GM23338 (cell line): Measurements from ENCODE around the gene SNW1. TPM values are rescaled to one million over a fixed set of nuclear protein-coding genes. Genes with fewer than 3 reads are reported as not detected.

ENCODE experiments used
- ATAC-seq: fragments of 200-7000 bp; cut with Tn5 transposase; 3 replicates; pipeline ENCODE4 v1.9.1; 2020
- DNase-seq: peaks from one replicate; pipeline ENCODE4 v3.0.0-alpha.2; 2015; ENCODE audit warnings: low spot score
- H2AFZ ChIP-seq: fragments of 200-600 bp; sonication (generic); 2 replicates; pipeline ENCODE4 v1.8.0; 2016; ENCODE audit warnings: antibody characterized with exemption, mild to moderate bottlenecking, moderate library complexity
- H3F3A ChIP-seq: fragments of 200-600 bp; sonication (generic); replicated peaks from 2 replicates; pipeline ENCODE4 v1.8.0; 2017; ENCODE audit warnings: antibody characterized with exemption, mixed run types, low read depth
- H3K27ac ChIP-seq: fragments of 200-600 bp; sonication (generic); 2 replicates; pipeline ENCODE4 v1.6.1; 2016; ENCODE audit warnings: low read depth
- H3K27me3 ChIP-seq: fragments of 200-600 bp; sonication (generic); 2 replicates; pipeline ENCODE4 v1.8.0; 2016; ENCODE audit warnings: mild to moderate bottlenecking, mixed run types, moderate library complexity; ENCODE audit not compliant: insufficient read depth
- H3K36me3 ChIP-seq: fragments of 200-600 bp; sonication (generic); 2 replicates; pipeline ENCODE4 v1.8.0; 2016; ENCODE audit warnings: mild to moderate bottlenecking; ENCODE audit not compliant: insufficient read depth
- H3K4me1 ChIP-seq: fragments of 200-600 bp; sonication (generic); 2 replicates; pipeline ENCODE4 v1.8.0; 2016; ENCODE audit warnings: mild to moderate bottlenecking, moderate library complexity; ENCODE audit not compliant: insufficient read depth
- H3K4me2 ChIP-seq: fragments of 200-600 bp; sonication (generic); 2 replicates; pipeline ENCODE4 v1.7.1; 2017; ENCODE audit warnings: mixed run types
- H3K4me3 ChIP-seq: fragments of 200-600 bp; sonication (generic); 2 replicates; pipeline ENCODE4 v1.6.1; 2016; ENCODE audit warnings: mixed run types
- H3K79me2 ChIP-seq: fragments of 200-600 bp; sonication (generic); replicated peaks from 2 replicates; pipeline ENCODE4 v1.8.0; 2017; ENCODE audit warnings: mild to moderate bottlenecking; ENCODE audit not compliant: insufficient read depth
- H3K9me2 ChIP-seq: fragments of 200-600 bp; sonication (generic); 2 replicates; pipeline ENCODE4 v1.8.0; 2017; ENCODE audit not compliant: insufficient read depth
- H4K20me1 ChIP-seq: fragments of 200-600 bp; sonication (generic); replicated peaks from 2 replicates; pipeline ENCODE4 v1.8.0; 2017; ENCODE audit warnings: mild to moderate bottlenecking; ENCODE audit not compliant: insufficient read depth
- H3K27ac Mint-ChIP-seq: 2 replicates; pipeline ENCODE4 v1.8.0; 2020; ENCODE audit warnings: inconsistent platforms, mild to moderate bottlenecking, moderate library complexity, mixed read lengths
- H3K27me3 Mint-ChIP-seq: 3 replicates; pipeline ENCODE4 v1.8.0; 2022; ENCODE audit warnings: low read depth, mild to moderate bottlenecking, moderate library complexity, mixed read lengths, inconsistent platforms; ENCODE audit not compliant: insufficient read depth, poor library complexity
- H3K36me3 Mint-ChIP-seq: 3 replicates; pipeline ENCODE4 v1.8.0; 2021; ENCODE audit warnings: low read depth, mild to moderate bottlenecking, inconsistent platforms, moderate library complexity, mixed read lengths
- H3K4me1 Mint-ChIP-seq: 3 replicates; pipeline ENCODE4 v1.8.0; 2020; ENCODE audit warnings: mild to moderate bottlenecking, inconsistent platforms, mixed read lengths
- H3K4me3 Mint-ChIP-seq: 3 replicates; pipeline ENCODE4 v1.8.0; 2021; ENCODE audit warnings: moderate library complexity, mild to moderate bottlenecking, inconsistent platforms, mixed read lengths
- H3K9me3 Mint-ChIP-seq: 3 replicates; pipeline ENCODE4 v1.8.0; 2020; ENCODE audit warnings: moderate library complexity, mild to moderate bottlenecking, inconsistent platforms, mixed read lengths
- CREB1 ChIP-seq: fragments of 250-450 bp; sonication (Bioruptor Pico); IDR thresholded peaks from 2 replicates; pipeline ENCODE4 v1.5.0; 2020; ENCODE audit warnings: low read depth, mild to moderate bottlenecking, moderate library complexity
- EZH2 ChIP-seq: fragments of 200-600 bp; sonication (generic); IDR thresholded peaks from one replicate; pipeline ENCODE4 v1.8.0; 2017; ENCODE audit warnings: antibody characterized with exemption, mild to moderate bottlenecking, low read depth; ENCODE audit not compliant: unreplicated experiment
- EZH2phosphoT487 ChIP-seq: fragments of 200-600 bp; sonication (generic); IDR thresholded peaks from one replicate; pipeline ENCODE4 v1.8.1; 2018; ENCODE audit warnings: antibody characterized with exemption; ENCODE audit not compliant: unreplicated experiment
- JUNB ChIP-seq: IDR thresholded peaks from one replicate; pipeline ENCODE4 v1.6.1; 2016; ENCODE audit warnings: antibody characterized with exemption; ENCODE audit not compliant: unreplicated experiment
- STAT1 ChIP-seq: IDR thresholded peaks from one replicate; pipeline ENCODE4 v1.6.1; 2016; ENCODE audit warnings: antibody characterized with exemption; ENCODE audit not compliant: unreplicated experiment
- ZNF114 ChIP-seq: fragments of 250-450 bp; sonication (Bioruptor Pico); IDR thresholded peaks from 2 replicates; pipeline ENCODE4 v1.5.0; 2020; ENCODE audit warnings: mild to moderate bottlenecking, moderate library complexity
- ZNF331 ChIP-seq: fragments of 250-450 bp; sonication (Bioruptor Pico); IDR thresholded peaks from 2 replicates; pipeline ENCODE4 v1.5.0; 2020; ENCODE audit warnings: low read depth, mild to moderate bottlenecking, moderate library complexity
- polyA plus RNA-seq: library from polyadenylated mRNA; unstranded; fragments of >200 nt; fragmentation: Nextera tagmentation; extraction: Ambion mirVana; gene quantifications from 2 replicates; pipeline ENCODE4 v1.2.1, GENCODE V29; 2016
- total RNA-seq: library from RNA; depleted of rRNA; stranded (reverse); fragments of >200 nt; shearing (Covaris generic); gene quantifications from 2 replicates; pipeline ENCODE4 v1.2.3, GENCODE V29; 2014
- TF ChIP-seq, protein P1 (sequence below), 2 experiments: fragments of 200-600 bp in 1 of 2; sonication (generic) in 1 of 2; conservative IDR thresholded peaks; 2 replicates each; pipeline versions ENCODE4 v1.5.1 to v1.6.1; 2016 to 2017; ENCODE audit warnings: antibody characterized with exemption in 2 of 2, low read depth in 2 of 2, mild to moderate bottlenecking in 2 of 2, moderate library complexity in 1 of 2

Gene SNW1
- total and polyA plus RNA-seq, 2 experiments from 2014 or later, result 60.5 to 129 TPM

DNA sequence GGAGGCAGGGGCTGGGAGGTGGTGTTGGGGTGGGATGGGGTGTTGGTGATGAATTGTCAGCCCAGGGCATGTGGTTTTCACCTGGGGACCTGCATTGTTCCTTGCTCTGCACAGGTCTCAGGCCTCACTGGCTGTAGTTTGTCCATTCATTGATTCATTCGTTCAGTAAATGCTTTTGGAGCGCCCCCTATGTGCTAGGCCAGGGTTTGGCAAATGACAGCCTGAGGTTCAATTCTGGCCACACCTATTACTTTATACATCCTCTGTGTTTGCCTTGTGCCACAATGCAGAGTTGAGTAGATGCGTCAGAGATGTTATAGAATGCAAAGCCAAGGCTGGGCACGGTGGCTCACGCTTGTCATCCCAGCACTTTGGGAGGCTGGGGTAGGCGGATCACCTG, 43.6 kb upstream of the SNW1 start:
- no peak overlapping the region for H3K4me3 Mint-ChIP-seq
- H4K20me1 ChIP-seq, result no peaks in the 10 kb centered on the region
- H3K36me3 ChIP-seq, result no peaks in the 10 kb centered on the region
- no peak overlapping the region; the same call in 1 of the 2 replicates for H3K27ac Mint-ChIP-seq
- no peak overlapping the region for H3K27ac ChIP-seq
- no peaks in the 10 kb centered on the region for H3K9me2 ChIP-seq
- TF ChIP-seq EZH2phosphoT487, result no peak
- TF ChIP-seq, protein P1, sequence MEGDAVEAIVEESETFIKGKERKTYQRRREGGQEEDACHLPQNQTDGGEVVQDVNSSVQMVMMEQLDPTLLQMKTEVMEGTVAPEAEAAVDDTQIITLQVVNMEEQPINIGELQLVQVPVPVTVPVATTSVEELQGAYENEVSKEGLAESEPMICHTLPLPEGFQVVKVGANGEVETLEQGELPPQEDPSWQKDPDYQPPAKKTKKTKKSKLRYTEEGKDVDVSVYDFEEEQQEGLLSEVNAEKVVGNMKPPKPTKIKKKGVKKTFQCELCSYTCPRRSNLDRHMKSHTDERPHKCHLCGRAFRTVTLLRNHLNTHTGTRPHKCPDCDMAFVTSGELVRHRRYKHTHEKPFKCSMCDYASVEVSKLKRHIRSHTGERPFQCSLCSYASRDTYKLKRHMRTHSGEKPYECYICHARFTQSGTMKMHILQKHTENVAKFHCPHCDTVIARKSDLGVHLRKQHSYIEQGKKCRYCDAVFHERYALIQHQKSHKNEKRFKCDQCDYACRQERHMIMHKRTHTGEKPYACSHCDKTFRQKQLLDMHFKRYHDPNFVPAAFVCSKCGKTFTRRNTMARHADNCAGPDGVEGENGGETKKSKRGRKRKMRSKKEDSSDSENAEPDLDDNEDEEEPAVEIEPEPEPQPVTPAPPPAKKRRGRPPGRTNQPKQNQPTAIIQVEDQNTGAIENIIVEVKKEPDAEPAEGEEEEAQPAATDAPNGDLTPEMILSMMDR (conservative IDR thresholded peaks at IDR 0.05; ENCODE audit: low read depth in 2 of 2), result peak; percentile 79 to 82
- TF ChIP-seq JUNB, result no peak
- H3K36me3 Mint-ChIP-seq, result no peaks in the 10 kb centered on the region
- H3F3A ChIP-seq, result 0 out of 2 replicates have a peak, but pooled peaks cover 6% of the 10 kb centered on the region
- H3K79me2 ChIP-seq, result peaks cover 2% of the 10 kb centered on the region; the same call in 1 of the 2 replicates
- peak overlapping the region; percentile 49; the same call in 1 of the 2 replicates for H3K4me2 ChIP-seq
- H3K9me3 Mint-ChIP-seq, result no peaks in the 10 kb centered on the region
- H3K4me3 ChIP-seq, result no peak overlapping the region
- peak; percentile 41 for ATAC-seq
- peaks cover 9% of the 10 kb centered on the region for H3K4me1 Mint-ChIP-seq
- DNase-seq, result peak; percentile 84
- peaks cover 11% of the 10 kb centered on the region for H3K4me1 ChIP-seq
- H3K27me3 Mint-ChIP-seq, result peaks cover 6% of the 10 kb centered on the region
- H3K27me3 ChIP-seq, result no peaks in the 10 kb centered on the region
- no peak overlapping the region for H2AFZ ChIP-seq

DNA sequence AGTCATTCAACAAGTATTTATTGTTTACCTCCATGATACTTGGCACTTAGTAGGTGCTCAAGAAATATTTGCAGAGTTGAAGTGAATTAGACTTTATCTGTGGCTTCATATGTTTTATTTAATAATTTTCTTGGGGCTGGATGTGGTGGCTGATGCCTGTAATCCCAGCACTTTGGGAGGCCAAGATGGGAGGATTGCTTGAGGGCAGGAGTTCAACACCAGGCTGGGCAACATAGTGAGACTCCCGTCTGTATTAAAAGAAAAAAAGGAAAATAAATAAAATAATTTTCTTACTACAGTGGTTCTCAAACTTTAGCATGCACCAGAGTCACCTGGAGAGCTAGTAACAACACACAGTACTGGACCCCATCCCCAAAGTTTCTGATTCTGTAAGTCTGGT, 39.9 kb upstream of the SNW1 start:
- peaks cover 3% of the 10 kb centered on the region for H3K27me3 Mint-ChIP-seq
- H3K4me1 Mint-ChIP-seq, result peaks cover 9% of the 10 kb centered on the region
- H3K36me3 ChIP-seq, result no peaks in the 10 kb centered on the region
- 0 out of 2 replicates have a peak, but pooled peaks cover 6% of the 10 kb centered on the region for H3F3A ChIP-seq
- no peak overlapping the region for H3K27ac ChIP-seq
- peaks cover 2% of the 10 kb centered on the region; the same call in 1 of the 2 replicates for H3K79me2 ChIP-seq
- H3K4me2 ChIP-seq, result peak overlapping the region; percentile 86
- H3K27me3 ChIP-seq, result no peaks in the 10 kb centered on the region
- H2AFZ ChIP-seq, result peak overlapping the region; percentile 100
- H3K9me3 Mint-ChIP-seq, result no peaks in the 10 kb centered on the region
- DNase-seq (no peak), ATAC-seq (no peak)
- no peaks in the 10 kb centered on the region for H3K9me2 ChIP-seq
- H3K4me1 ChIP-seq, result peaks cover 11% of the 10 kb centered on the region
- TF ChIP-seq ZNF331 (no peak), EZH2 (no peak), JUNB (no peak), CREB1 (CRISPR knock-in tag) (no peak), ZNF114 (no peak), EZH2phosphoT487 (no peak), STAT1 (no peak)
- TF ChIP-seq, protein P1 (conservative IDR thresholded peaks at IDR 0.05; ENCODE audit: low read depth in 2 of 2), result no peak
- no peaks in the 10 kb centered on the region for H3K36me3 Mint-ChIP-seq
- peak overlapping the region; percentile 86 for H3K4me3 Mint-ChIP-seq
- H3K27ac Mint-ChIP-seq, result no peak overlapping the region
- H3K4me3 ChIP-seq, result peak overlapping the region; percentile 87
- no peaks in the 10 kb centered on the region for H4K20me1 ChIP-seq
